Naive thymus-derived CD4-positive, alpha-beta T cell (primary cell): Measurements from ENCODE around the gene ZNF451. TPM values are rescaled to one million over a fixed set of nuclear protein-coding genes. Genes with fewer than 3 reads are reported as not detected.
A peak's percentile ranks its signal among the peaks of the same experiment; 100 is the strongest.

Experiments used
- ATAC-seq: fragments of 150-1000 bp; cut with Tn5 transposase; 2 replicates; pipeline ENCODE4 v1.10.0; 2021; ENCODE audit warnings: mild to moderate bottlenecking, moderate library complexity
- CTCF ChIA-PET: fragments of 350-600 bp; sonication (Branson Sonifier 250); formaldehyde crosslinking; loops from one replicate; lab custom pipeline; 2021; ENCODE audit warnings: antibody characterized with exemption; lab: Charles Lee
- POLR2A ChIA-PET: fragments of 350-600 bp; sonication (Branson Sonifier 250); formaldehyde crosslinking; loops from one replicate; lab custom pipeline; 2021; ENCODE audit warnings: antibody characterized with exemption, inconsistent platforms; lab: Charles Lee
- DNase-seq, 9 donors: peaks; one replicate each; pipeline versions ENCODE4 v3.0.0 to v3.0.0-alpha.2; 2020 to 2022; ENCODE audit warnings: mixed read lengths in 1 of 9
- H3K27ac ChIP-seq: one replicate; pipeline ENCODE4 v1.7.0; 2013; ENCODE audit warnings: mild to moderate bottlenecking, low read depth, low read length, moderate library complexity
- H3K27me3 ChIP-seq, 2 donors: one replicate each; pipeline ENCODE4 v1.7.0; 2013; ENCODE audit warnings: low read length in 2 of 2, mild to moderate bottlenecking in 2 of 2, moderate library complexity in 2 of 2; ENCODE audit not compliant: control insufficient read depth in 2 of 2, insufficient read depth in 2 of 2
- H3K36me3 ChIP-seq, 3 experiments: 1 replicate in 2 of 3; 2 replicates in 1 of 3; pipeline ENCODE4 v1.7.0; 2013; ENCODE audit warnings: low read length in 3 of 3, mild to moderate bottlenecking in 3 of 3, moderate library complexity in 1 of 3; ENCODE audit not compliant: insufficient read depth in 3 of 3, control insufficient read depth in 2 of 3
- H3K4me1 ChIP-seq, 2 donors: one replicate each; pipeline ENCODE4 v1.7.0; 2013; ENCODE audit warnings: low read length in 2 of 2, mild to moderate bottlenecking in 2 of 2, moderate library complexity in 1 of 2; ENCODE audit not compliant: control insufficient read depth in 2 of 2, insufficient read depth in 2 of 2
- H3K4me3 ChIP-seq: 2 replicates; pipeline ENCODE4 v1.7.0; 2013; ENCODE audit warnings: mild to moderate bottlenecking, low read length
- H3K9me3 ChIP-seq, 3 experiments: 1 replicate in 2 of 3; 2 replicates in 1 of 3; pipeline ENCODE4 v1.7.0; 2013; ENCODE audit warnings: low read length in 3 of 3; ENCODE audit not compliant: control insufficient read depth in 2 of 3
- H3K27ac Mint-ChIP-seq, 9 donors: one replicate each; pipeline ENCODE4 v1.8.0; 2020 to 2022; ENCODE audit warnings: mixed read lengths in 9 of 9, mild to moderate bottlenecking in 8 of 9, moderate library complexity in 5 of 9, inconsistent platforms in 2 of 9
- H3K27me3 Mint-ChIP-seq, 5 donors: one replicate each; pipeline ENCODE4 v1.8.0; 2021 to 2022; ENCODE audit warnings: mixed read lengths in 5 of 5, mild to moderate bottlenecking in 1 of 5
- H3K36me3 Mint-ChIP-seq, 5 donors: one replicate each; pipeline ENCODE4 v1.8.0; 2020 to 2022; ENCODE audit warnings: mixed read lengths in 5 of 5, mild to moderate bottlenecking in 3 of 5, inconsistent platforms in 1 of 5
- H3K4me1 Mint-ChIP-seq, 7 donors: one replicate each; pipeline ENCODE4 v1.8.0; 2020 to 2022; ENCODE audit warnings: mixed read lengths in 7 of 7, mild to moderate bottlenecking in 3 of 7, inconsistent platforms in 1 of 7
- H3K4me3 Mint-ChIP-seq, 10 donors: one replicate each; pipeline ENCODE4 v1.8.0; 2020 to 2022; ENCODE audit warnings: mild to moderate bottlenecking in 10 of 10, mixed read lengths in 10 of 10, moderate library complexity in 6 of 10, inconsistent platforms in 2 of 10
- H3K9me3 Mint-ChIP-seq, 11 donors: one replicate each; pipeline ENCODE4 v1.8.0; 2020 to 2022; ENCODE audit warnings: mixed read lengths in 11 of 11, mild to moderate bottlenecking in 4 of 11, inconsistent platforms in 1 of 11, moderate library complexity in 1 of 11
- intact Hi-C, 2 donors: fragments of 100-400 bp; cut with micrococcal nuclease; formaldehyde crosslinking; loops; one replicate each; pipeline ENCODE4 v1.15.1; 2023
- polyA plus RNA-seq, 2 donors: library from polyadenylated mRNA; unstranded; fragments of 300-500 nt; fragmentation: Illumina TruSeq; gene quantifications; one replicate each; pipeline ENCODE4 v1.2.3, GENCODE V29; 2021
- total RNA-seq, 6 experiments: library from RNA in 5 of 6; stranded (reverse) in 5 of 6; gene quantifications; 1 replicate in 5 of 6; 2 replicates in 1 of 6; pipeline ENCODE4 v1.2.3 and lab custom pipeline; 2021 to 2026

ZNF451 gene
- total and polyA plus RNA-seq, 7 experiments from 2014 or later = 29.8 to 116 (median 96.2) TPM

DNA sequence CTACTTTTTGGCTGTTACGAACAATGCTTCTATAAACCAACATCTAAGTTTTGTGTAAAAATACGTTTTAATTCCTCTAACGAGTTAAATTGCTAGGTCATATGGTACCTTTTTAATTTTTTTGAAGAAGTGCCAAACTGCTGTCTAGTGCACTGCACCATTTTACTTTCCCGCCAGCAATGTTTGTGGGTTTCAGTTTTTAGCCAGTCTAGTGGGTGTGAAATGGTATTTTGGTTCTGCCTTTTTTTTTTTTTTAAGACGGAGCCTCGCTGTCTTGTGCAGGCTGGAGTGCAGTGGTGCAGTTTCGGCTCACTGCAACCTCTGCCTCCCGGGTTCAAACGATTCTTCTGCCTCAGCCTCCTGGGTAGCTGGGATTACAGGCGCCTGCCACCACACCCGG, 48.0 kb downstream of the ZNF451 start:
- DNase-seq = no peak
- intact Hi-C loops = no loop called here
- no peak overlapping the region for H3K27ac ChIP-seq

DNA sequence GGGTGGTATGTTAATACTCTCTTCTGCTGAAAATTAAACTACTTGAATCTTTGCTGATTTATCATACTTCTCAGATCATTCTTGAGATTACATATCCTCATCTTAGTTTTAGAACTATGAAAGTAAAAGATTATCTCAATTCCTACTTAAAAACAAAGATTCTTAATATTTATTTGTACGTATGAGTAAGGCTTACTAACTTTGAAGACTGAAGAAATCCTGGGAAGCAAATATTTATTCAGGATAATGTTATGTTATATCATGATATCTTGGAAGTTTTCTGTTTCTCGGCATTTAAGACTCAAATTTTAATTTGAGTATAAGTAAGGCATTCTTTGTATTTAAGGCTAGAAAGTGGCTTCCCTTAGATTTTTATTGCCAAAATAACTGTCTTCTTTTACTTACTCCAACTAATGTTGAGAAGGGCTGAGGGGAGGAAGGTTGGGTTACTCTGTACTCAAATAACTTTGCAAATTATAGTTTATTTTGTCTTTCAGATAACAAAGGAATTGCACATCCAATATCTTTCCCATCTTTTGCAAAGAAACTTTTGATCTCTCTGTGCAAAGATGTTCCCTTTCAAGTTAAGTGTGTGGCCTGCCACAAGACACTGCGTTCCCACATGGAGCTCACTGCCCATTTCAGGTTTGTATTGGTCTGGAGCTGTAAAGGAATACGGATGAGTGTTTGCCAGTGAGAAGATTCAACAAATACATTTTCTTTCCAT, 51.6 kb downstream of the ZNF451 start:
- POLR2A ChIA-PET = no interaction called here
- intact Hi-C loops = no loop called here
- no peaks in the 10 kb centered on the region for H3K27me3 Mint-ChIP-seq
- no peak for ATAC-seq
- no peaks in the 10 kb centered on the region for H3K4me1 ChIP-seq
- peaks cover 0 to 23% (median 5%) of the 10 kb centered on the region in 3 experiments for H3K36me3 ChIP-seq
- H3K4me1 Mint-ChIP-seq = peaks cover 0 to 9% (median 0%) of the 10 kb centered on the region in 7 donors
- no peak overlapping the region for H3K4me3 Mint-ChIP-seq
- no peak for DNase-seq
- no peak overlapping the region for H3K4me3 ChIP-seq
- H3K9me3 Mint-ChIP-seq = peaks cover 0 to 6% (median 0%) of the 10 kb centered on the region in 11 donors
- CTCF ChIA-PET = no interaction called here
- H3K9me3 ChIP-seq = no peaks in the 10 kb centered on the region
- H3K27ac Mint-ChIP-seq = peak overlapping the region in 1 of 9 donors; percentile 9
- H3K27ac ChIP-seq = no peak overlapping the region
- no peaks in the 10 kb centered on the region for H3K27me3 ChIP-seq
- peaks cover 22 to 73% (median 58%) of the 10 kb centered on the region in 5 donors for H3K36me3 Mint-ChIP-seq

More for the DNA sequence above, 48.0 kb downstream of the ZNF451 start:
- ChIA-PET POLR2A (no interaction called here), CTCF (no interaction called here)
- no peak overlapping the region for H3K27ac Mint-ChIP-seq
- H3K9me3 Mint-ChIP-seq = peaks cover 0 to 6% (median 0%) of the 10 kb centered on the region in 11 donors
- no peaks in the 10 kb centered on the region for H3K27me3 ChIP-seq
- peak; percentile 36 for ATAC-seq
- H3K4me1 Mint-ChIP-seq = peaks cover 0 to 7% (median 0%) of the 10 kb centered on the region in 7 donors
- peaks cover 0 to 40% (median 5%) of the 10 kb centered on the region in 3 experiments for H3K36me3 ChIP-seq
- H3K36me3 Mint-ChIP-seq = peaks cover 22 to 68% (median 48%) of the 10 kb centered on the region in 5 donors
- H3K9me3 ChIP-seq = no peaks in the 10 kb centered on the region
- no peaks in the 10 kb centered on the region for H3K27me3 Mint-ChIP-seq
- H3K4me3 Mint-ChIP-seq = no peak overlapping the region
- H3K4me1 ChIP-seq = no peaks in the 10 kb centered on the region
- no peak overlapping the region for H3K4me3 ChIP-seq

DNA sequence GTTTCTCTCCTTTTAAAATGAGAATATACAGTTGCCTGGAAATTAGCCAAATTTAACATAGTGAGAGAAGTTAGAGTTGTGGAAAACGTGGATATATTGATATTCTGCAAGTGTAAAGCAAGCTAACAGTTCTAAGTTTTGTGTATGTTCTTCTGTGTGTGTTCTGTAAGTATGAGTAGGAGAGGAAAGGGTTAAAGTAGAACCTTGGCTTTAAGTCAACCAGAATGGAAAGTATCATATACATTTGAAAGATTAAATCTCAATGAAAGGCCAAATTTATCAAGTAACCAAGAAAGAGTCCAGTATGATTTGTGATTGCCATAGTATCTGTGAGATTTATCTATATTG, 52.2 kb downstream of the ZNF451 start:
- Mint-ChIP-seq H3K4me3 (no peak overlapping the region), H3K36me3 (peaks cover 18 to 73% (median 53%) of the 10 kb centered on the region in 5 donors), H3K9me3 (peaks cover 0 to 6% (median 0%) of the 10 kb centered on the region in 11 donors), H3K4me1 (peaks cover 0 to 10% (median 3%) of the 10 kb centered on the region in 7 donors), H3K27ac (peak overlapping the region in 1 of 9 donors; percentile 9), H3K27me3 (no peaks in the 10 kb centered on the region)
- ChIA-PET CTCF (no interaction called here), POLR2A (no interaction called here)
- DNase-seq (no peak), ATAC-seq (no peak)
- no peaks in the 10 kb centered on the region for H3K9me3 ChIP-seq
- H3K4me1 ChIP-seq = no peaks in the 10 kb centered on the region
- intact Hi-C loops = no loop called here
- peaks cover 0 to 20% (median 5%) of the 10 kb centered on the region in 3 experiments for H3K36me3 ChIP-seq
- H3K4me3 ChIP-seq = no peak overlapping the region
- H3K27me3 ChIP-seq = no peaks in the 10 kb centered on the region
- H3K27ac ChIP-seq = no peak overlapping the region

DNA sequence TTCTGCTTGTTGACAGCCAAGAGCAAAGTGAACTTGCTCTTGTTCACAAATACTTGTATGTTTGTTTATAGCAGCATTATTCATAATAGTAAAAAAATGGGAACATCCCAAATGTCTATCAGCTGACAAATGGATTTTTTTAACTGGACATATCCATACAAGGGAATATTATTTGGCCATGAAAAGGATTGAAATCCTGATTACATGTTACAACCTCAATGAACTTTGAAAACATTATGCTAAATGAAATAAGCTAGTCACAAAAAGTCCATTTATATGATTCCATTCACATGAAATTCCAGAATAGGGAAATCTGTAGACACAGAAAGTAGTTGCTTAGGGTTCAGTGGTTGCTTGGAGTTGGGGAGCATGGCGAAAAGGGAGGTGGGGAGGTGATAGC, 53.7 kb downstream of the ZNF451 start:
- no peak overlapping the region for H3K4me3 Mint-ChIP-seq
- no peak for DNase-seq
- H3K27ac Mint-ChIP-seq = no peak overlapping the region
- peaks cover 8 to 23% (median 13%) of the 10 kb centered on the region in 7 donors for H3K4me1 Mint-ChIP-seq
- intact Hi-C loops = no loop called here
- H3K9me3 ChIP-seq = no peaks in the 10 kb centered on the region
- POLR2A ChIA-PET = no interaction called here
- H3K4me3 ChIP-seq = no peak overlapping the region
- no peaks in the 10 kb centered on the region for H3K27me3 Mint-ChIP-seq
- CTCF ChIA-PET = no interaction called here
- H3K4me1 ChIP-seq = no peaks in the 10 kb centered on the region
- no peaks in the 10 kb centered on the region for H3K27me3 ChIP-seq
- peaks cover 0 to 6% (median 0%) of the 10 kb centered on the region in 11 donors for H3K9me3 Mint-ChIP-seq
- no peak overlapping the region for H3K27ac ChIP-seq
- peaks cover 23 to 81% (median 58%) of the 10 kb centered on the region in 5 donors for H3K36me3 Mint-ChIP-seq
- peaks cover 0 to 23% (median 7%) of the 10 kb centered on the region in 3 experiments for H3K36me3 ChIP-seq
- ATAC-seq = no peak

DNA sequence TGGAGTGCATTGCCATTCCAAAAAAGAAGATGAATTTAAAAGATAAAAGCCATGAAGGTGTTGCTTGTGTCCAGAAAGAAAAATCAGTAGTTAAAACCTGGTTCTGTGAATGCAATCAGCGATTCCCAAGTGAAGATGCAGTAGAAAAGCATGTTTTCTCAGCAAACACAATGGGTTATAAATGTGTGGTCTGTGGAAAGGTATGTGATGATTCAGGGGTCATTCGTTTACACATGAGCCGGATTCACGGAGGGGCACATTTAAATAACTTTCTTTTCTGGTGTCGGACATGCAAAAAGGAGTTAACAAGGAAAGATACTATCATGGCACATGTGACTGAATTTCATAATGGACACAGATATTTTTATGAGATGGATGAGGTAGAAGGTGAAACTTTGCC, 57.4 kb downstream of the ZNF451 start:
- peaks cover 8 to 23% (median 13%) of the 10 kb centered on the region in 7 donors for H3K4me1 Mint-ChIP-seq
- H3K27ac Mint-ChIP-seq = peak overlapping the region in 1 of 9 donors; percentile 3
- ChIA-PET CTCF (no interaction called here), POLR2A (no interaction called here)
- H3K36me3 Mint-ChIP-seq = peaks cover 16 to 71% (median 53%) of the 10 kb centered on the region in 5 donors
- Histone ChIP-seq H3K27ac (no peak overlapping the region), H3K27me3 (no peaks in the 10 kb centered on the region), H3K4me1 (no peaks in the 10 kb centered on the region), H3K4me3 (no peak overlapping the region), H3K36me3 (peaks cover 0 to 22% (median 7%) of the 10 kb centered on the region in 3 experiments), H3K9me3 (no peaks in the 10 kb centered on the region)
- DNase-seq = no peak
- no peaks in the 10 kb centered on the region for H3K27me3 Mint-ChIP-seq
- peak overlapping the region in 1 of 10 donors; percentile 27 for H3K4me3 Mint-ChIP-seq
- intact Hi-C loops = no loop called here
- ATAC-seq = no peak
- H3K9me3 Mint-ChIP-seq = peaks cover 0 to 2% (median 0%) of the 10 kb centered on the region in 11 donors

DNA sequence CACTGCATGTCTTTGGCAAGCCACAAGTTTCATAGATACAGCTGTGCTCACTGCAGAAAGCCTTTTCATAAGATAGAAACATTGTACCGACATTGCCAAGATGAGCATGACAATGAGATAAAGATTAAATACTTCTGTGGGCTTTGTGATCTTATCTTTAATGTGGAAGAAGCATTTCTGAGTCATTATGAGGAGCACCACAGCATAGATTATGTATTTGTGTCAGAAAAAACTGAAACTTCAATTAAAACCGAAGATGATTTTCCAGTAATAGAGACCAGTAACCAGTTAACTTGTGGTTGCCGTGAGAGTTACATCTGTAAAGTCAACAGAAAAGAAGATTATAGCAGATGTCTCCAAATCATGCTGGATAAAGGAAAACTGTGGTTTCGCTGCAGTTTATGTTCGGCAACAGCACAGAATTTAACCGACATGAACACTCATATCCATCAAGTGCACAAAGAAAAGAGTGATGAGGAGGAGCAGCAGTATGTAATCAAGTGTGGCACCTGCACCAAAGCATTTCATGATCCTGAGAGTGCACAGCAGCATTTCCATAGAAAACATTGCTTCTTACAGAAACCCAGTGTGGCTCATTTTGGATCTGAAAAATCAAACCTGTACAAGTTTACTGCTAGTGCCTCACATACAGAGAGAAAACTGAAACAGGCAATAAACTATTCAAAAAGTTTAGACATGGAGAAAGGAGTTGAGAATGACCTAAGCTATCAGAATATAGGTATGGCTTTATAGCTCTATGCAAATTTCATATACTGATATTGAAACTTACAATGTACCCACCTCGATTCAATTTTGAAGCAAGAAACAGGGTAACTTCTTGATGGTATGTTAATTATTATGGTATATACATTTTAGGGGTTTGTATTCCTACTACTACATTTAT, 58.2 kb downstream of the ZNF451 start:
- ChIA-PET CTCF (no interaction called here), POLR2A (no interaction called here)
- ATAC-seq = no peak
- Mint-ChIP-seq H3K27me3 (no peaks in the 10 kb centered on the region), H3K27ac (peak overlapping the region in 3 of 9 donors; percentile 55 to 79 (median 61)), H3K36me3 (peaks cover 12 to 70% (median 46%) of the 10 kb centered on the region in 5 donors), H3K9me3 (peaks cover 0 to 2% (median 0%) of the 10 kb centered on the region in 11 donors), H3K4me3 (peak overlapping the region in 2 of 10 donors; percentile 12 to 59), H3K4me1 (peaks cover 8 to 23% (median 13%) of the 10 kb centered on the region in 7 donors)
- H3K27me3 ChIP-seq = no peaks in the 10 kb centered on the region
- H3K9me3 ChIP-seq = no peaks in the 10 kb centered on the region
- no peaks in the 10 kb centered on the region for H3K4me1 ChIP-seq
- no peak overlapping the region for H3K4me3 ChIP-seq
- no peak overlapping the region for H3K27ac ChIP-seq
- no peak for DNase-seq
- intact Hi-C loops = no loop called here
- peaks cover 0 to 30% (median 7%) of the 10 kb centered on the region in 3 experiments for H3K36me3 ChIP-seq
